ENCODE data around the gene NLRP5.

- TF ChIP-seq CTCF (IDR thresholded peaks at IDR 0.05; ENCODE audit: low read depth, low read length) (no peak), EZH2phosphoT487 (IDR thresholded peaks at IDR 0.05; ENCODE audit: low read depth) (no peak)
These were observed 12.6 kb upstream of the NLRP5 start for GRCh38 chr19:55973982-55974381.

All from OCI-LY3 (cell line).